Measurements from ENCODE around the gene KLHL30.

The KLHL30 gene

GRCh38 chr2:238173692-238174091 lies 35.2 kb downstream of the KLHL30 start:
- DNase-seq (ENCODE audit: low read depth in 2 of 2): no peak

DNA sequence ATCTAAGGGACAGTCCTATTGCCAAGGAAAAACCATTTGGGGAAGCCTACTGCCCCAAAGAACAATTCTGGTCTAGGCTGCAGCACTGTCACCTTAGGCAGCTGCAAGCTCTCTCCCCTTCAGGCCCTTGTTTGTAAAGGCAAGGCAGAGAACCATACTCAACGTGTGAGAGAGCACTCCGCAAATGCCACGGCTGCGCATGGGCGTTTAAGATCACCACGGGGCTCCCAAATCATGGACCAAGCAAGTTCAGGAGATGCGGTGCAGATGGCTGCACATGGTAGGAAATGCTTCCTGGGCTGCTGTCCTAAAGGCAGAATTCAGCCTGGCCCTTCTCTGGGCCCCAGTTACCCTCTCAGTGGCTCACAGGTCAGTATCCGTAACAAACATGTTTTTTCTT lies 35.8 kb downstream of the KLHL30 start:
- no peak for DNase-seq (ENCODE audit: low read depth in 2 of 2)

- DNase-seq (ENCODE audit: low read depth in 2 of 2): no peak
These were observed 36.2 kb downstream of the KLHL30 start for GRCh38 chr2:238174701-238175100.

DNA sequence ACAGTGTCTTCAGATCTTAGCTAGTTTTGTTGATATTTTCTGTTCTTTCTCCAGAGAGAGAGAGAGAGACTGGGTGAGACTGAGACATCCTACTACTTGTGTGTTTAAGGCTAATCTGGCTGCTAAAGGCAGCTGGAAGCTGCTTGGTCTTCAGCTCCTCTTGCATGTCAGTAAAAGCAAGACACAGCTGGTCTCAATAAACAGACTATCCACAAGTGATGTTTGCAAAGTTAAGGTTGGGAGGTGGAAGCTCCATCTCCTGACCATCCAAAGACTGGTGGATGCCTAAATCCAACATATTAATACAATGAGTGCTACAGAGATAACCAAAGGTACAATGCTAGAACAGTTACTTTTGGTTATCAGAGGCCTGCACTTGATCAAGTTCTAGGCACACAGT lies 38.1 kb downstream of the KLHL30 start:
- DNase-seq (ENCODE audit: low read depth in 2 of 2): no peak

GRCh38 chr2:238180554-238180953 lies 42.1 kb downstream of the KLHL30 start:
- DNase-seq (ENCODE audit: low read depth in 2 of 2): no peak

GRCh38 chr2:238182362-238182761 lies 43.9 kb downstream of the KLHL30 start:
- DNase-seq (ENCODE audit: low read depth in 2 of 2): no peak

DNA sequence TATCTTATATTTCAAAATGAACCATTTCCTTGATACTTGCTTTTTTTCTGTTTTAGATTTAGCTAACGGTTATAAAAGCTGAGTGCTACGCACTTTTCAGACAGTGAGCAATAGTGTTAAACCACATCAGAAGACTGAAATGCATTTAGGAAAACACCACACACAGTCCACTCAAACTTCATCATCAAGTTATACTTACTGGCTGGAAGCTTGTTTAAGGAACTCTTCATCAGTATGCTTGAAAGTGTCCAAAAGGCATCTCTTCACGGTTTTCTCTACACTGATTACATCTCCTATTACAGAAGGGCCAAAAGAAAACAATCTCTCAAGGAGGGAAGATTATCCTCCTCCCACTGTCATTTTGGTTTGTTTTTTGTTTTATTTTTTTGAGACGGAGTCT lies 45.4 kb downstream of the KLHL30 start:
- DNase-seq (ENCODE audit: low read depth in 2 of 2): no peak

GRCh38 chr2:238187618-238188548 lies 49.4 kb downstream of the KLHL30 start:
- no peak for DNase-seq (ENCODE audit: low read depth in 2 of 2)

- no peak for DNase-seq (ENCODE audit: low read depth in 2 of 2)
These were observed 52.0 kb downstream of the KLHL30 start for GRCh38 chr2:238190445-238190844.
